A172 (cell line): Measurements from ENCODE around the gene CGRRF1. TPM values are rescaled to one million over a fixed set of nuclear protein-coding genes. Genes with fewer than 3 reads are reported as not detected.

Source experiments
- DNase-seq: peaks from one replicate; pipeline ENCODE4 v3.0.0-alpha.2; 2015; ENCODE audit warnings: low spot score
- total RNA-seq: library from RNA; depleted of rRNA; stranded (reverse); fragments of >200 nt; shearing (Covaris generic); gene quantifications from 2 replicates; pipeline ENCODE4 v1.2.3, GENCODE V29; 2014; rRNA removed

Gene CGRRF1
- total RNA-seq, 1 experiment from 2014 or later = 10.9 TPM

DNA sequence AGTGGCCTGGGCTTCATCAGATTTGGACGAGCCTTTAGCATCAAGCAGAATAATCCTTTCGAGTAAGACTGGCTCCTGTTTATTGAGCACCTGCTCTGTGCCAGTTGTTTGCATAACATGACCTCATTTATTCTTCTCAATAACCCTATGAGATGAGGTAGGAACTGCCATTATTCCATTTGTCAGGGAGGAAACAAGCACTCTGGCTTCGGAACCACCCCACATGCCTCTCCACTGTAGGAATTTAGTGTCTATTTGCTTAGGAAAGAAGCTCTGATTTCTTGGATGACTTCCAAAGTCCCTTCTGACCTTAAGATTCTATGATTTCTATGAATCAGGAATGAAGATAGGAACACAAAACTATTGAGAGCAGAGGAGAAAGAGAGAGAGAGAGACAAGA lies 68.3 kb downstream of the CGRRF1 start:
- no peak for DNase-seq

GRCh38 chr14:54579621-54580020 lies 69.9 kb downstream of the CGRRF1 start:
- no peak for DNase-seq

DNA sequence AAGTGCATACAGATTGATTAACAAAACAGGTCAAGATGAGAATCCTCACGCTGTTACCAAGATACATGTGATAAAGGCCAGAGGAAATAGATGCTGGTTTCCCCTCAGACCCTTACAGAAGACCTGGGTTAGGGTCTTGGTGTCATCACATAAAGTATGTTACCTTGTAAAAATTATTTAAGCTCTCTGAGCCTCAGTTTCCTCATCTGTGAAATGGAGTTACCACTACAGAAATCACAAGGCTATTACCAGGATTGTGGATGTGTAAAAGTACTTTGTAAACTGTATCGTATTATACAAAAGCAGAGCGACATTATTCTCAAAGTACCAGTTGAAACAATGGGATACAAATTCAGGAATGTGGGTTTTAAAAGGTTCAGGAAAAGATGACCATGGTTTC lies 71.2 kb downstream of the CGRRF1 start:
- DNase-seq = no peak

- DNase-seq = no peak
Measured at GRCh38 chr14:54582334-54582733, 72.6 kb downstream of the CGRRF1 start.

- no peak for DNase-seq
Measured at GRCh38 chr14:54584097-54584496, 74.4 kb downstream of the CGRRF1 start.

- DNase-seq = no peak
Measured at GRCh38 chr14:54585214-54585613, 75.5 kb downstream of the CGRRF1 start.

Other genes starting within 250 kb of the CGRRF1 start
- gene CDKN3, start 112.9 kb upstream of the CGRRF1 start, total RNA-seq = 104 and 166 TPM in 2 replicates
- gene CNIH1, start 68.5 kb upstream of the CGRRF1 start, total RNA-seq = 90.4 and 106 TPM in 2 replicates
- 63.2 and 96.4 TPM in 2 replicates for gene GMFB, start 20.9 kb upstream of the CGRRF1 start, total RNA-seq
- gene SAMD4A, start 57.2 kb downstream of the CGRRF1 start, total RNA-seq = 2.3 and 9.5 TPM in 2 replicates